NCI-H2196 treated with DMSO at 0.1 percent for 48 hours (cell line): Measurements from ENCODE around the gene DPF3.
"Not testable (repeated sequence)": the region's sequence is repeated elsewhere in the genome, so short reads cannot be mapped to it uniquely, and the experiment has no call there.

Source experiments
- DNase-seq: peaks from one replicate; lab custom pipeline; 2025; ENCODE audit not compliant: unreplicated experiment; lab: John Stamatoyannopoulos, UW

The DPF3 gene

DNA sequence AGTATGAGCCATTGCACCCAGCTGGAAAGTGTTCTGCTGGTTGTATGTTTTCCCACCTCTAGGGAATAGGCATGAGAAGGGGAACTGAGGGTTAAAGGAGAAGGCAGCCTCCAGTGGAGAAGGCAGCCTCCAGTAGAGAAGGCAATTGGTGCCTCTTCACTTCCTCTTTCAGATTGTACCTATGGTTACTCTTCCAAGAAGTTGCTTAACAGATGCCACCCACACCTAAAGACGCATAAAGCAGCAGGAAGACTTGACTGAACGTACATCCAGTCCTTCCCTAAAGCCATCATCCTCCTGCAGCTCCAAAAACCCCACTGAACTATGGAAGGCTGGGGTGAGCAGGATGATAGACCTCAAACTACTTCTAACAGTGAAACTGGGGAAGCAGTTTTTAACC is 13.1 kb downstream of the DPF3 start:
- DNase-seq, result no peak

DNA sequence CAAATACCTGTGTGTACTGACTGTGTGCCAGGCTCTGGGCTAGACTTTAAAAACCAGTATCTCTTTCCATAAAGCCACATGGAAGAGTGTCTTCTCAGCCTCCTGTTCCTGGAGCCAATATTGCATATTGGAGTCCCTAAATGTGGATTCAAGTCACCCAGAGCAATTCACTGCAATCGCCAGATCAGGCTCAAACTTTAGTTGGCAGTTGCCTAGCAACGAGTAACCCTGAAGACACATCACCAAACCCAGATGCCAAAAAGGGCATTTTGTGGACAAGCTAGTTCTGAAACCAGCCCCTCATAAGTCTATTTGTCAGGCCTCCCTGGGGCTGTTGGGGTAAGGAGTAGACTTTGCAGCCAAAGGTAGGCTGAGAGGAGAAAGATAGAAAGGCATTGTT is 13.7 kb downstream of the DPF3 start:
- no peak for DNase-seq

GRCh38 chr14:72879431-72879830 is 14.5 kb downstream of the DPF3 start:
- DNase-seq, result no peak

DNA sequence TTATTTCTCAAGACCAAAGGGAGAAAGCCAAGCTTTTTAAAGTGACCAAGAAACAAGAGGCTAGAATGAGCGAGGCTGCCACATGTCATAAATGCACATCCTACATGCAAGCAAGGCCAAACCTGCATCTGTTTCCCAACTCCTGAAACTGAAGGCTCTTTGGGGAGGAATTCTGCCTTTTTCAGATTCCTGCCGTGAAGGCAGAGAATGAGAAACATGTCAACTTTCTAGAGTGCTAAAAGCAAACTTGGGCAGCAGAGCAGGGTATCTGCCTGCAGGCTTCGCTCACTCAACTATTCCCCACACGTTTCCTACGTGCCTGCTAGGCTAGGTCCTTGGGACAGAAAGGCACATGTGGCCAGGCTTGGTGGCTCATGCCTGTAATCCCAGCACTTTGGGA is 15.2 kb downstream of the DPF3 start:
- no peak for DNase-seq

DNA sequence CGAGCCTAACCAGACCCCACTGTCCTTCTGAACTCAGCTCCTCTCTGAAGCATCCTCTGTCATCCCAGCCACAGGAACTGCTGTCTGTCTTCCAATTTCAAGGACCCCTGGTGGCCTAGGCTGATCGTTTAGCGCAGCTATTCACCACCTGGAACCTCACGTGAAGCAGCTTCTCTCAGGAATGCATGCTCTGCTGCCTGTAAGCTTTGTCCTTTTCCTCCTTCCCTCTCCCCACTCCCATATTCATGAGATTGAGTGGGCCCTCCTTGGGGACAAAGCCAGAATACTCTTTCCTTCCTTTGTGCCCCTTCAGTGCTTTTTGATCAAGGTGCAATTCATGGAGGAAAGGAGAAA is 17.2 kb downstream of the DPF3 start:
- no peak for DNase-seq

DNA sequence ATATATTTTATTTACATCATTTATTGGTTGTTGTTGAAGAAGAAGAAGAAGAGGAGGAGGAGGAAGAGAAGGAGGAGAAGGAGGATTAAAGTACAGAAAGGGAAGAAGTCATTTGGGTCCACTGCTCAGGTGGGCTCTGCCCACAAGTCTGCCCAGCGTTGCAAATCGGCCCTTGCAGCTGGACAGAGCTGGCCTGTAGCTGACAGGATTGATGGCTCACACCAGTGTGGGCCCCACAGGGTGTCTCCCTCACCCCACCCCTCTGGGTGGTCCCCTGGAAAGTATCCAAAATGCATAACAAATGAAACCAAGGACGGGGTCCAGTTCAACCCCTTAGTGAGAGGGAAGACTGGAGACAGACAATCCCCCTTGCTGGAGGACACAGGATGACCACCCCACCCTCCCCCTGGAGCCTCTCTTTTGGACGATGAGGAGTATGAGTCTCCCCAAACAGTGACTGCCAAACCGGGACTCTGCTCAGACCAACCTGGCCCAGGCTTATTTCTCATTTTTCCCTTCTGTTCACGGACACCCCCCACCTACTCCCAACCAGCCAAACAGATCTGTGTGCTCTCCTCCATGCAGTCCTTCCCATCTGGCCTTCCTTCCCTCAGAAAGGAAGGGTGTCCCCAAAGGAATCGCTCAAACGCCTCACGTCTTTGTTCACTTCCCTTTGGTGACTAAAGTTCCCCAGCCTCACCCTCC is 17.7 kb downstream of the DPF3 start:
- no peak for DNase-seq

DNA sequence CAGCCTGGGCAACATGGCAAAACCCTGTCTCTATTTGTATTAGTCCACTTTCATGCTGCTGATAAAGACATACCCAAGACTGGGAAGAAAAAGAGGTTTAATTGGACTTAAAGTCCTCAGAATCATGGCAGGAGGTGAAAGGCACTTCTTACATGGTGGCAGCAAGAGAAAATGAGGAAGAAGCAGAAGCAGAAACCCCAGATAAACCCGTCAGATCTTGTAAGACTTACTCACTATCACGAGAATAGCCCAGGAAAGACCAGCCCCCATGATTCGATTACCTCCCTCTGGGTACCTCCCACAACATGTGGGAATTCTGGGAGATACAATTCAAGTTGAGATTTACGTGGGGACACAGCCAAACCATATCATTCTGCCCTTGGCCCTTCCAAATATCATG is 23.0 kb downstream of the DPF3 start:
- DNase-seq, result not testable (repeated sequence)

DNA sequence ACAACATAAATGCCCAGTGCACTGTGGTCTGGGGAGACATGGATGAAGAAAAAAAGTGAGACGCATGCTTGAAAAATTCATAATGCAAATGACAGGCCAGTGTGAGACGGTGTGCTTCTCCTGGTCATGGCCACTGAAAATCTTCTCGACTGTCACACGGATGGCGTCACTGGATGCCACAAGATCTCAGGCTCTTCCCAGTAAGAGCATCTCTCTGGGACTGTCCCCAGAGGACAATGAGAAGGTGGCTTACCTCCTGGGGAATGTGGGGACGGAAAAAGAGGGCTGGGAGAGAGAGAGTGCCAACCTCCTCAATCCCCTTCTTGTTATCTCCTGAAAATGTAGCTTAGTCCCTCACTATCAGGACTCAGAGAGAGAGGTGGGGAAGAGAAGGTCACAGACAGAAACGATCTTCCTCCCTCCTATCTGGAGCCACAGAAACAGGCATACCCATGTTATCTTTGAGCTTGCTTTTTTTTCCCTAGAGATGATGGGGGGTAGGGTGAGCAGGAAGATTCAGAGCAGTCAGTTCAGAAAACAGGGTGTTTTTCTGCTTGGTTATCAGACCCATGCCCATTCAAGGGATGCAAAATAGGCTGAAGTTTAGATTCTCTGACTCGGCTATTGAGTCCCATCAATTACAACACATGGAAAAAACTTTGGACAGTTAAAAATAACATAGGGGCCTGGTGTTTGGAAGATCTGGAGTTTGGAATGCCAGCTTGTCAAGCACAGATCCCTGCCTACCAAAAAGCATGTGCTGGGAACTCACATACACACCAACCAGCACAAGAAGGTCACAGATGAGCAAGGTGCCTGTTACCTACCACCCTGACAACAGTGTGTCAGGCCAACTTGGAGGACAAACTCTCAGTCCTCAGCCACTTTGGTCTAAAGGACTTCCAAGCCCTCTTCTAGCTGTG is 24.2 kb downstream of the DPF3 start:
- no peak for DNase-seq

GRCh38 chr14:72868500-72868899 is 25.4 kb downstream of the DPF3 start:
- DNase-seq, result no peak

GRCh38 chr14:72864712-72865365 is 29.1 kb downstream of the DPF3 start:
- no peak for DNase-seq

GRCh38 chr14:72863216-72864006 is 30.5 kb downstream of the DPF3 start:
- DNase-seq, result no peak

DNA sequence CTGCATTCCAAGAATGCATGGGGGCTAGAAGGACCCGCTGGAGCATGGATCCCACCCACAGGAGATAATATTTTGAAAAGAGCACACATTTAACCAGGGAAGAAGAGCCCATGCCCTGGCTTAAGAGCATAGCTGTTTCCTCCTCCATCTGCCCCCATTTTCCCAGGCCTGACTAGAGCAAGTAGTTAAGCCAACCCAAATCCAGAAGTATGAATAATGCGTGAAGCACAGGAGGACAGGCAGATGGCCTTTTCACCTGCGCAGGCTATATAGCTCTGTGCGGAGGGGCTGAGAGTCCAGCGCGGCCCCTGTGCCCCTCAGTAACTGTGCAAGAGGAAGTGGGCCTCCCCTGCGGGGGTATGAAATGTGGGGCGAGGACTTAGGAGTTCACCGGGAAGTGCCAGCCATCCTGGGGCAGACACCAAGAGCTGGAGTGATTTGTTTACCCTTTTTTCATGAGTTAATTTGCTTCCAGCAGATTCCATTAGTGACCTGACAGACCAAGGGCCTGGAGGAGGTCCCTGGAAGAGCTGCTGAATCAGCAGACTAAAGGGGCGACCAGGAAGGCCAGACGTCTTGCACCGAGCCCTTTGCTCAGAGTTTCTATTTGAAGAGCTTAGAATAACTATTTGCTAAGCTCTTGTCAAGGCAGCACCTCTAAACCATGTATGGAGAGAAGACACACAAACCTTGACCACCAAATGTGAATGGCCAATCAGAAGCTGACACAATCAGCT is 37.2 kb downstream of the DPF3 start:
- DNase-seq, result no peak

GRCh38 chr14:72855913-72856312 is 38.0 kb downstream of the DPF3 start:
- no peak for DNase-seq

- DNase-seq, result no peak
Observed at GRCh38 chr14:72852194-72852593, 41.7 kb downstream of the DPF3 start.

DNA sequence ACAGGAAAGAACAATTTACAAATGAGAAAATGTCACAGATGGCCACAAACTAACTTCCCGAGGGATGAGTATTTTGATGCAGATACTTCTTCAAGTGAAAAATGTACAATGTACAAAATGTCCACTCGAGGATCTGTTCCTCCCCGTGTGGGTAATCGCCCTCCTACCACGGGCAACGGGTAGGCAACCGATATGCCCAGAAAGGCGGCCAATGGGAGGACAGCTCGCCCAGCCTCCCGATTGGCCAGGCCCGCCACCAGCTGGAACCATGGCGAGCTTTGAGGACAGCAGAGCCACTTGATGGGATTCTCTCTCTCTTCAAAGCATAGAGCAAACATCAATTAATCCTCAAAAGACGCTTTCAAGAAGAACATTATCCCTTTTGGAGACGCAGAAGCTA is 42.3 kb downstream of the DPF3 start:
- no peak for DNase-seq

DNA sequence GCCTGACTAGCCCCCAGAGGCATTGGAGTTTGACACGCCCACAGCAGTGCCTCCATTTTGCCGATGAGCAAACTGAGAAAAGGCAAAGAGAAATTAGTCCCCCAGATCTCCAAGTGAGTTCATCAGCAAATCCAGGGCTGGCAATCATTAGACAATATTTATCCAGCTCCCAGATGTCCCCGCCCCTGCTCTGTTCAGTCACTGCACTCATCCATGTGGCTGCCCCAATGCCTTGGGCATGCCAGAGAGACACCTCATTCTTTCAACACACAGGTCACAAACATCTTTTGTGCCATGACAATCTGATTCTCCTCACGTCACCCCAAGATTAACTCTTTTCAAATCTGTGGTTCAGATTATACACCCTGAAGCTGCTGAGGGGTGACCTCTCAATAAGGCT is 43.5 kb downstream of the DPF3 start:
- DNase-seq, result no peak

GRCh38 chr14:72849222-72849621 is 44.7 kb downstream of the DPF3 start:
- DNase-seq, result no peak

DNA sequence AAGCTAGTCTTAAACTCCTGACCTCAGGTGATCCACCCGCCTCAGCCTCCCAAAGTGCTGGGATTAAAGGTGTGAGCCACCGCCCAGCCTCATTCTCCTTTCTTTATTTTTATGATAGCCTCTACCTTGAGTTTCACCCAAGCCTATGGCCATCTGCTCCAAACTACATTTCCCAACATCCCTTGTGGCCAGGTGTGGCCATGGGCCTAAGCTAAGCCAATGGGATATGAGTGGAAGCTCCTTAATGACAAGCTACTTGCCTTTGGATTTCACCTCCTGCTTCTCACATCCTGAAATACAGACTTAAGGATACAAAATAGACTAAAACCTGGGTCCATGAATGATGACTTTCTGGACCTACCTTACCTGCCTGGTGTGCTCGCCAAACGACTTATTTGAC is 46.2 kb downstream of the DPF3 start:
- no peak for DNase-seq

- no peak for DNase-seq
Observed at GRCh38 chr14:72845683-72846082, 48.2 kb downstream of the DPF3 start.

- no peak for DNase-seq
Observed at GRCh38 chr14:72845196-72845595, 48.7 kb downstream of the DPF3 start.

GRCh38 chr14:72844524-72844923 is 49.4 kb downstream of the DPF3 start:
- DNase-seq, result no peak
